K562 (cell line): Measurements from ENCODE around the gene ARAP1. TPM values are rescaled to one million over a fixed set of nuclear protein-coding genes. Genes with fewer than 3 reads are reported as not detected.

Source experiments
- ATF7 ChIP-seq: fragments of 450-650 bp; IDR thresholded peaks from 2 replicates; pipeline ENCODE4 v1.7.1; 2014; ENCODE audit warnings: mild to moderate bottlenecking, moderate library complexity
- CBX8 ChIP-seq: fragments of 200-600 bp; sonication (generic); IDR thresholded peaks from 2 replicates; pipeline ENCODE4 v1.6.1; 2012; ENCODE audit warnings: borderline replicate concordance, mixed run types, low read depth, mild to moderate bottlenecking, moderate library complexity, mixed read lengths, low read length, control low read depth, inconsistent platforms; ENCODE audit not compliant: poor library complexity, severe bottlenecking; ENCODE audit errors: extremely low read depth
- CREB1 ChIP-seq, 2 experiments: sonication (generic) in 1 of 2; formaldehyde crosslinking in 1 of 2; IDR thresholded peaks; 2 replicates each; pipeline versions ENCODE4 v1.6.1 to v1.8.0; 2012 to 2022; ENCODE audit warnings: inconsistent platforms in 1 of 2, mild to moderate bottlenecking in 1 of 2, missing genetic modification reagents in 1 of 2, moderate library complexity in 1 of 2
- HDAC2 ChIP-seq: fragments of 450-650 bp; IDR thresholded peaks from 2 replicates; pipeline ENCODE4 v1.6.1; 2016; ENCODE audit warnings: mild to moderate bottlenecking
- HNRNPLL ChIP-seq: fragments of 200-400 bp; formaldehyde crosslinking; IDR thresholded peaks from 2 replicates; pipeline ENCODE4 v1.6.1; 2017; ENCODE audit warnings: low read length, low read depth, mild to moderate bottlenecking; ENCODE audit not compliant: poor library complexity, severe bottlenecking
- MECOM ChIP-seq: fragments of 250-450 bp; sonication (Bioruptor Pico); IDR thresholded peaks from 2 replicates; pipeline ENCODE4 v1.8.0; 2022; ENCODE audit warnings: inconsistent platforms
- SIN3B ChIP-seq: fragments of 450-650 bp; IDR thresholded peaks from 2 replicates; pipeline ENCODE4 v1.6.1; 2017; ENCODE audit warnings: low read depth, mild to moderate bottlenecking, moderate library complexity
- polyA plus RNA-seq, 8 experiments: library from polyadenylated mRNA; depleted of rRNA in 4 of 8; stranded (reverse) in 5 of 8; unstranded in 3 of 8; fragments of >200 nt; fragmentation: Nextera tagmentation in 2 of 8; fragmentation: Illumina TruSeq in 1 of 8; extraction: Ambion mirVana in 2 of 8; extraction: Trizol in 1 of 8; gene quantifications; 2 replicates each; pipeline versions ENCODE4 v1.2.1 to v1.2.3, GENCODE V29; 2011 to 2014; ENCODE audit warnings: inconsistent platforms in 1 of 8, missing spikeins in 1 of 8
- total RNA-seq, 7 experiments: library from RNA; depleted of rRNA in 6 of 7; stranded (reverse); fragments of >200 nt in 6 of 7; fragmentation: Illumina TruSeq in 2 of 7; extraction: Trizol in 2 of 7; gene quantifications; 2 replicates each; pipeline versions ENCODE4 v1.2.1 to v1.2.3, GENCODE V29; 2011 to 2021; ENCODE audit warnings: low replicate concordance in 1 of 7
- TF ChIP-seq, protein P1 (sequence below): fragments of 450-650 bp; IDR thresholded peaks from 2 replicates; pipeline ENCODE4 v1.6.1; 2018; ENCODE audit warnings: mild to moderate bottlenecking, low read depth; ENCODE audit not compliant: partially characterized antibody
- TF ChIP-seq, protein P2 (sequence below): fragments of 450-650 bp; IDR thresholded peaks from 2 replicates; pipeline ENCODE4 v1.6.1; 2016; ENCODE audit warnings: borderline replicate concordance
- TF ChIP-seq, protein P3 (sequence below): fragments of 450-650 bp; IDR thresholded peaks from 2 replicates; pipeline ENCODE4 v1.6.1; 2016; ENCODE audit warnings: mild to moderate bottlenecking, moderate library complexity

The ARAP1 gene
- total and polyA plus RNA-seq, 9 of the 15 experiments (the other 6 are each of a cell fraction or from before 2014, with no cell fraction given), result 0.23 to 67.0 (median 24.6) TPM

DNA sequence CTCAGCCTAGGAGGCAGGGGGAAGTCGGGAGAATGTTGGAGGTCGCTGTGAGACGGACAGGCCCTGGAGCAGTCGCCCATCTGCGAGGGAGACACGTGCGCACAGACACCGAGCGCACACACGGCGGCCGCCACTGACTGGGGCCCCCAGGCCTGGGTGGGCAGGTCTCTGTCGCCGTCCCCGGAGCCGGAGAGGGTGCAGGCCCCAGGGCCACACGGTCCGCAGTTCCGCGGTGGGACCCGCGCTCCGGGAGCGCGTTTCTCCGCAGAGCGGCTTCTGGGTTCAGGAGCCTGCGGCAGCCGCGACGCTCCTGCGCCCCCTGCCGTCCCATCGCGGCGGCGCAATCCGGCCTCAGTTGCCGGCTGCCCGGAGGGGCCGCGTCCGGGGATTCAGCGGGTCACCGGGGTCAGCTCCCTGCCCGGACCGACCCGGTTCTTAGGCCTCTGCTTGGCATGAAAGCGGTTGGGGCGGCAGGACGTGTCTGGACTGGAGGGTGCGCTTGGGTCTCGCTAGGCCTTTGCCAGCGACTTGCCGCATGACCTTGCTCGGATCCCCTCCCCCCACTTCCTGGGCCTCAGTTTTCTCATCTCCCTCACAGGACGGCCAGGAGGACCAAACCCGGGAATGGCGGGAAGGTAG is 109.2 kb downstream of the ARAP1 start (continued):
- TF ChIP-seq CREB1 (IDR thresholded peaks at IDR 0.05) (no peak), CREB1 (CRISPR knock-in tag; IDR thresholded peaks at IDR 0.05) (peak; percentile 37; the same call in 1 of the 2 replicates), ATF7 (peak; percentile 56), CBX8 (no peak), MECOM (no peak), SIN3B (peak; percentile 39; the same call in 1 of the 2 replicates), HDAC2 (no peak), HNRNPLL (peak; percentile 21)
- TF ChIP-seq, protein P1, sequence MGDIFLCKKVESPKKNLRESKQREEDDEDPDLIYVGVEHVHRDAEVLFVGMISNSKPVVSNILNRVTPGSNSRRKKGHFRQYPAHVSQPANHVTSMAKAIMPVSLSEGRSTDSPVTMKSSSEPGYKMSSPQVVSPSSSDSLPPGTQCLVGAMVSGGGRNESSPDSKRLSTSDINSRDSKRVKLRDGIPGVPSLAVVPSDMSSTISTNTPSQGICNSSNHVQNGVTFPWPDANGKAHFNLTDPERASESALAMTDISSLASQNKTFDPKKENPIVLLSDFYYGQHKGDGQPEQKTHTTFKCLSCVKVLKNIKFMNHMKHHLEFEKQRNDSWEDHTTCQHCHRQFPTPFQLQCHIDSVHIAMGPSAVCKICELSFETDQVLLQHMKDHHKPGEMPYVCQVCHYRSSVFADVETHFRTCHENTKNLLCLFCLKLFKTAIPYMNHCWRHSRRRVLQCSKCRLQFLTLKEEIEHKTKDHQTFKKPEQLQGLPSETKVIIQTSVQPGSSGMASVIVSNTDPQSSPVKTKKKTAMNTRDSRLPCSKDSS, result no peak
- TF ChIP-seq, protein P2, sequence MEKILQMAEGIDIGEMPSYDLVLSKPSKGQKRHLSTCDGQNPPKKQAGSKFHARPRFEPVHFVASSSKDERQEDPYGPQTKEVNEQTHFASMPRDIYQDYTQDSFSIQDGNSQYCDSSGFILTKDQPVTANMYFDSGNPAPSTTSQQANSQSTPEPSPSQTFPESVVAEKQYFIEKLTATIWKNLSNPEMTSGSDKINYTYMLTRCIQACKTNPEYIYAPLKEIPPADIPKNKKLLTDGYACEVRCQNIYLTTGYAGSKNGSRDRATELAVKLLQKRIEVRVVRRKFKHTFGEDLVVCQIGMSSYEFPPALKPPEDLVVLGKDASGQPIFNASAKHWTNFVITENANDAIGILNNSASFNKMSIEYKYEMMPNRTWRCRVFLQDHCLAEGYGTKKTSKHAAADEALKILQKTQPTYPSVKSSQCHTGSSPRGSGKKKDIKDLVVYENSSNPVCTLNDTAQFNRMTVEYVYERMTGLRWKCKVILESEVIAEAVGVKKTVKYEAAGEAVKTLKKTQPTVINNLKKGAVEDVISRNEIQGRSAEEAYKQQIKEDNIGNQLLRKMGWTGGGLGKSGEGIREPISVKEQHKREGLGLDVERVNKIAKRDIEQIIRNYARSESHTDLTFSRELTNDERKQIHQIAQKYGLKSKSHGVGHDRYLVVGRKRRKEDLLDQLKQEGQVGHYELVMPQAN, result peak; percentile 56; the same call in 1 of the 2 replicates
- TF ChIP-seq, protein P3, sequence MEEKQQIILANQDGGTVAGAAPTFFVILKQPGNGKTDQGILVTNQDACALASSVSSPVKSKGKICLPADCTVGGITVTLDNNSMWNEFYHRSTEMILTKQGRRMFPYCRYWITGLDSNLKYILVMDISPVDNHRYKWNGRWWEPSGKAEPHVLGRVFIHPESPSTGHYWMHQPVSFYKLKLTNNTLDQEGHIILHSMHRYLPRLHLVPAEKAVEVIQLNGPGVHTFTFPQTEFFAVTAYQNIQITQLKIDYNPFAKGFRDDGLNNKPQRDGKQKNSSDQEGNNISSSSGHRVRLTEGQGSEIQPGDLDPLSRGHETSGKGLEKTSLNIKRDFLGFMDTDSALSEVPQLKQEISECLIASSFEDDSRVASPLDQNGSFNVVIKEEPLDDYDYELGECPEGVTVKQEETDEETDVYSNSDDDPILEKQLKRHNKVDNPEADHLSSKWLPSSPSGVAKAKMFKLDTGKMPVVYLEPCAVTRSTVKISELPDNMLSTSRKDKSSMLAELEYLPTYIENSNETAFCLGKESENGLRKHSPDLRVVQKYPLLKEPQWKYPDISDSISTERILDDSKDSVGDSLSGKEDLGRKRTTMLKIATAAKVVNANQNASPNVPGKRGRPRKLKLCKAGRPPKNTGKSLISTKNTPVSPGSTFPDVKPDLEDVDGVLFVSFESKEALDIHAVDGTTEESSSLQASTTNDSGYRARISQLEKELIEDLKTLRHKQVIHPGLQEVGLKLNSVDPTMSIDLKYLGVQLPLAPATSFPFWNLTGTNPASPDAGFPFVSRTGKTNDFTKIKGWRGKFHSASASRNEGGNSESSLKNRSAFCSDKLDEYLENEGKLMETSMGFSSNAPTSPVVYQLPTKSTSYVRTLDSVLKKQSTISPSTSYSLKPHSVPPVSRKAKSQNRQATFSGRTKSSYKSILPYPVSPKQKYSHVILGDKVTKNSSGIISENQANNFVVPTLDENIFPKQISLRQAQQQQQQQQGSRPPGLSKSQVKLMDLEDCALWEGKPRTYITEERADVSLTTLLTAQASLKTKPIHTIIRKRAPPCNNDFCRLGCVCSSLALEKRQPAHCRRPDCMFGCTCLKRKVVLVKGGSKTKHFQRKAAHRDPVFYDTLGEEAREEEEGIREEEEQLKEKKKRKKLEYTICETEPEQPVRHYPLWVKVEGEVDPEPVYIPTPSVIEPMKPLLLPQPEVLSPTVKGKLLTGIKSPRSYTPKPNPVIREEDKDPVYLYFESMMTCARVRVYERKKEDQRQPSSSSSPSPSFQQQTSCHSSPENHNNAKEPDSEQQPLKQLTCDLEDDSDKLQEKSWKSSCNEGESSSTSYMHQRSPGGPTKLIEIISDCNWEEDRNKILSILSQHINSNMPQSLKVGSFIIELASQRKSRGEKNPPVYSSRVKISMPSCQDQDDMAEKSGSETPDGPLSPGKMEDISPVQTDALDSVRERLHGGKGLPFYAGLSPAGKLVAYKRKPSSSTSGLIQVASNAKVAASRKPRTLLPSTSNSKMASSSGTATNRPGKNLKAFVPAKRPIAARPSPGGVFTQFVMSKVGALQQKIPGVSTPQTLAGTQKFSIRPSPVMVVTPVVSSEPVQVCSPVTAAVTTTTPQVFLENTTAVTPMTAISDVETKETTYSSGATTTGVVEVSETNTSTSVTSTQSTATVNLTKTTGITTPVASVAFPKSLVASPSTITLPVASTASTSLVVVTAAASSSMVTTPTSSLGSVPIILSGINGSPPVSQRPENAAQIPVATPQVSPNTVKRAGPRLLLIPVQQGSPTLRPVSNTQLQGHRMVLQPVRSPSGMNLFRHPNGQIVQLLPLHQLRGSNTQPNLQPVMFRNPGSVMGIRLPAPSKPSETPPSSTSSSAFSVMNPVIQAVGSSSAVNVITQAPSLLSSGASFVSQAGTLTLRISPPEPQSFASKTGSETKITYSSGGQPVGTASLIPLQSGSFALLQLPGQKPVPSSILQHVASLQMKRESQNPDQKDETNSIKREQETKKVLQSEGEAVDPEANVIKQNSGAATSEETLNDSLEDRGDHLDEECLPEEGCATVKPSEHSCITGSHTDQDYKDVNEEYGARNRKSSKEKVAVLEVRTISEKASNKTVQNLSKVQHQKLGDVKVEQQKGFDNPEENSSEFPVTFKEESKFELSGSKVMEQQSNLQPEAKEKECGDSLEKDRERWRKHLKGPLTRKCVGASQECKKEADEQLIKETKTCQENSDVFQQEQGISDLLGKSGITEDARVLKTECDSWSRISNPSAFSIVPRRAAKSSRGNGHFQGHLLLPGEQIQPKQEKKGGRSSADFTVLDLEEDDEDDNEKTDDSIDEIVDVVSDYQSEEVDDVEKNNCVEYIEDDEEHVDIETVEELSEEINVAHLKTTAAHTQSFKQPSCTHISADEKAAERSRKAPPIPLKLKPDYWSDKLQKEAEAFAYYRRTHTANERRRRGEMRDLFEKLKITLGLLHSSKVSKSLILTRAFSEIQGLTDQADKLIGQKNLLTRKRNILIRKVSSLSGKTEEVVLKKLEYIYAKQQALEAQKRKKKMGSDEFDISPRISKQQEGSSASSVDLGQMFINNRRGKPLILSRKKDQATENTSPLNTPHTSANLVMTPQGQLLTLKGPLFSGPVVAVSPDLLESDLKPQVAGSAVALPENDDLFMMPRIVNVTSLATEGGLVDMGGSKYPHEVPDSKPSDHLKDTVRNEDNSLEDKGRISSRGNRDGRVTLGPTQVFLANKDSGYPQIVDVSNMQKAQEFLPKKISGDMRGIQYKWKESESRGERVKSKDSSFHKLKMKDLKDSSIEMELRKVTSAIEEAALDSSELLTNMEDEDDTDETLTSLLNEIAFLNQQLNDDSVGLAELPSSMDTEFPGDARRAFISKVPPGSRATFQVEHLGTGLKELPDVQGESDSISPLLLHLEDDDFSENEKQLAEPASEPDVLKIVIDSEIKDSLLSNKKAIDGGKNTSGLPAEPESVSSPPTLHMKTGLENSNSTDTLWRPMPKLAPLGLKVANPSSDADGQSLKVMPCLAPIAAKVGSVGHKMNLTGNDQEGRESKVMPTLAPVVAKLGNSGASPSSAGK, result peak; percentile 92
